Erythroblast (primary cell): ENCODE results near the gene OBSCN.

Experiments
- GATA1 ChIP-seq: IDR thresholded peaks from 2 replicates; pipeline ENCODE4 v1.6.1; 2011; ENCODE audit warnings: low read depth, mild to moderate bottlenecking, control low read depth, low read length, moderate library complexity
- POLR2A ChIP-seq: IDR thresholded peaks from 2 replicates; pipeline ENCODE4 v1.6.1; 2011; ENCODE audit warnings: mild to moderate bottlenecking, low read length

DNA sequence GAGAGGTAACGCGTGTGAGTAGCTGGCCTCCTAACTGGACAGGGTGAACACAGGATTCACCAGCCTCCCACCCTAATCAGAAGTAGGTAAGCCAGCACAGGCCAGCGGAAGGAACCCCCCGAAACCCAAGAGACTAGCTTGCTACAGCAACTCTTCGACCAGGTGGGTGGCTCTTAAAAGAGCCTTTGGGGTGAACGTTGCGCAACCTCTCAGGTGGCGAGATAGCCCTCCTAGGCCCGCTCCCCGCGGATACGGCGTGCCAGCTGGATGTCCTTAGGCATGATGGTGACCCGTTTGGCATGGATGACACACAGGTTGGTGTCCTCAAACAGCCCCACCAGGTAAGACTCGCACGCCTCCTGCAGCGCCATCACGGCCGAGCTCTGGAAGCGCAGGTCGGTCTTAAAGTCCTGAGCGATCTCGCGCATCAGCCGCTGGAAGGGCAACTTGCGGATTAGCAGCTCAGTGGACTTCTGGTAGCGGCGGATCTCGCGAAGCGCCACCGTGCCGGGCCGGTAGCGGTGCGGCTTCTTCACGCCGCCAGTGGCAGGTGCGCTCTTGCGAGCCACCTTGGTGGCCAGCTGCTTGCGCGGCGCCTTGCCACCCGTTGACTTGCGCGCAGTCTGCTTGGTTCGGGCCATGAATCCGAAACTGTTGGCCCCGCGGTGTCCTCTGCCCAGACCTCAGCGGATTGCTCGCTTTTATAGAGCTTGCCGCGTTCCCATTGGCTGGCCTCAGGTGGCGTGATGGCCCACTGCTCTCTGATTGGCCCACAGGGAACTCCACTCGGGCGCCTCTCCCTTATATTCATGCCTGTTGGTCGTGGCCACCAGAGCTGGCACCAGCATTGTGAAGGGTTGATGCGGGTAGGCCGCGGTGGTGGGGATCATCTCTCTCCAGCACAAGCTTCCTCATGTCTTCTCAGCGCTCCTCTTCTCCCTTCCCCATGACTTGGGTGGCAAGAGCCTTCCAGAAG, 217.1 kb downstream of the OBSCN start:
- TF ChIP-seq POLR2A, result no peak
- TF ChIP-seq GATA1, result no peak
